ENCODE measurements around the gene APOA4. TPM values are rescaled to one million over a fixed set of nuclear protein-coding genes. Genes with fewer than 3 reads are reported as not detected.

APOA4 gene
- total RNA-seq, 1 donor from 2014 or later = not detected

DNA sequence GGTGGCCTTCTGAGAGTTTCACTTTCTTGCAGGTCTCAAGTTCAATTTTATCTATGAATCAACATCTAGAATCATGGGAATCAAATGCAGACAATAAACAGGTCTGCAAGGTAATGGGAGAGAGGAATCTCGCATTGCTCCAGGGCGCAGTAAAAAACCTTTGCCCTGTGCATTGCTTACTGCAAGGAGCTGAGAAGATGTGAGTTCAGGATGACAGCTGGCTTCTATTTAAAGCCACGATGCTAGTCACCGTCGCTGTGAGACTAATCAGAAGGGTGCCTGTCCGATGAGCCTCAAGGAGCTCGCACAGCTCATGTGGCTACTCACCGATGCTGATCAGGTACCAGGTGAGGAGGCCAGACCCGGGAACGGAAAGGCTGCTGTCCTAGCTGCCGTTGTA, 44.5 kb upstream of the APOA4 start:
- H3K36me3 ChIP-seq = peaks cover 84% of the 10 kb centered on the region

DNA sequence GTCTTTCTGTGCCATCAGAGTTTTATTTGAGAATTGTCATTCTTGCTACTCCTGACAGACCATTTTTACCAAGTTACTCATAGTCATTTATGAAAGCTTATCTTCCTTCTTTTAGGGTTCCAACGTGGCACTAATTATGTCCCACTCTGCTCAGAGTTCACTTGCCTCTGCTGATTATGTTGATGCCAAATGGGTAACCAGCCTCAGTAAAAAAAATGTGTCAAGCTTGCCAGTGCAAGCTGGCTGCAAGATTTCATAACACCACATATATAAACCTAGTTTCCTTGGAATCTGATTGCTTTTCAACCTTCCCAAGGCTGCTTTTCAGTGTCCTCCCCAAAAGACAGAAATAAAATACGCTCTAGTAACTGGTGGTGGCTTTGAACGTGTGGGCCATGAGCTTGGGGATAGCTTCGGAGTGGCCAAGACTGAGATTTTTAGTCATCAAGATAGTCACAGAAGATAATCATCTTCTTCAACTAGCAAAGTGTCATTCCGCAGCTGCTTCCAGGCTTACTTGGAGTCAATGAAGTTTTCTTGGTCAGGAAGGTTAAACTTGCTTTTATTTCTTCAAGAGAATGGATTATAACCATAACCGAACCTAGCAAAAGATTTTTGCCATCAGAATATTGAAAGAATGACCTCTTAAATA, 43.8 kb upstream of the APOA4 start:
- DNase-seq = no peak
- peaks cover 86% of the 10 kb centered on the region for H3K36me3 ChIP-seq
- intact Hi-C loops (cut with DNase I) = no loop called here
- H3K27ac ChIP-seq = no peak overlapping the region
- no peaks in the 10 kb centered on the region for H3K9me3 ChIP-seq
- no peak for ATAC-seq
- H3K27me3 ChIP-seq = no peaks in the 10 kb centered on the region
- TF ChIP-seq, protein P1, sequence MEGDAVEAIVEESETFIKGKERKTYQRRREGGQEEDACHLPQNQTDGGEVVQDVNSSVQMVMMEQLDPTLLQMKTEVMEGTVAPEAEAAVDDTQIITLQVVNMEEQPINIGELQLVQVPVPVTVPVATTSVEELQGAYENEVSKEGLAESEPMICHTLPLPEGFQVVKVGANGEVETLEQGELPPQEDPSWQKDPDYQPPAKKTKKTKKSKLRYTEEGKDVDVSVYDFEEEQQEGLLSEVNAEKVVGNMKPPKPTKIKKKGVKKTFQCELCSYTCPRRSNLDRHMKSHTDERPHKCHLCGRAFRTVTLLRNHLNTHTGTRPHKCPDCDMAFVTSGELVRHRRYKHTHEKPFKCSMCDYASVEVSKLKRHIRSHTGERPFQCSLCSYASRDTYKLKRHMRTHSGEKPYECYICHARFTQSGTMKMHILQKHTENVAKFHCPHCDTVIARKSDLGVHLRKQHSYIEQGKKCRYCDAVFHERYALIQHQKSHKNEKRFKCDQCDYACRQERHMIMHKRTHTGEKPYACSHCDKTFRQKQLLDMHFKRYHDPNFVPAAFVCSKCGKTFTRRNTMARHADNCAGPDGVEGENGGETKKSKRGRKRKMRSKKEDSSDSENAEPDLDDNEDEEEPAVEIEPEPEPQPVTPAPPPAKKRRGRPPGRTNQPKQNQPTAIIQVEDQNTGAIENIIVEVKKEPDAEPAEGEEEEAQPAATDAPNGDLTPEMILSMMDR (IDR thresholded peaks at IDR 0.05) = no peak
- no peaks in the 10 kb centered on the region for H3K4me1 ChIP-seq
- no peak overlapping the region for H3K4me3 ChIP-seq

More for the DNA sequence above, 44.5 kb upstream of the APOA4 start:
- TF ChIP-seq, protein P1 (IDR thresholded peaks at IDR 0.05) = no peak
- Histone ChIP-seq H3K9me3 (no peaks in the 10 kb centered on the region), H3K27ac (no peak overlapping the region), H3K4me1 (no peaks in the 10 kb centered on the region), H3K4me3 (no peak overlapping the region), H3K27me3 (no peaks in the 10 kb centered on the region)
- ATAC-seq = no peak
- intact Hi-C loops (cut with DNase I) = no loop called here
- no peak for DNase-seq

DNA sequence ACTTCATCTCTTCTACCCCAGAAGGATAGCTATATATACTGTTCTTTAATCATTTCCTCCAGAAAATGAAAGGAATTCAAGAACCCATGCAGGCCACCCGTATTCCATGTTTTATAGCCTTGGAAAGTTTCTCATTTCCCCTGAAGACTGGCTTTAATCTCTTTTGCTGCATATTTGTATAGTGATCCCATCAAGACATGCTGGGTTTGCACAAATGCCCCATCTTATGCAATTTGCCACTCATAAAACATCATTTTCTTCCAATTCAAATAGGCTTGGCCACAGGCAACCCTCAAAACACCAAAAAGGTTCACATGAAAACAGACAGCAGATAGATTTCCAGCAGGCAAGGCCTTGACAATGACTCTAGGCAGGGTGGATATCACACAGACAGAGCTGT, 42.6 kb upstream of the APOA4 start:
- Histone ChIP-seq H3K27me3 (no peaks in the 10 kb centered on the region), H3K4me3 (no peak overlapping the region), H3K36me3 (peaks cover 94% of the 10 kb centered on the region), H3K4me1 (no peaks in the 10 kb centered on the region), H3K27ac (no peak overlapping the region), H3K9me3 (no peaks in the 10 kb centered on the region)
- intact Hi-C loops (cut with DNase I) = no loop called here
- ATAC-seq (no peak), DNase-seq (no peak)
- TF ChIP-seq, protein P1 (IDR thresholded peaks at IDR 0.05) = no peak

DNA sequence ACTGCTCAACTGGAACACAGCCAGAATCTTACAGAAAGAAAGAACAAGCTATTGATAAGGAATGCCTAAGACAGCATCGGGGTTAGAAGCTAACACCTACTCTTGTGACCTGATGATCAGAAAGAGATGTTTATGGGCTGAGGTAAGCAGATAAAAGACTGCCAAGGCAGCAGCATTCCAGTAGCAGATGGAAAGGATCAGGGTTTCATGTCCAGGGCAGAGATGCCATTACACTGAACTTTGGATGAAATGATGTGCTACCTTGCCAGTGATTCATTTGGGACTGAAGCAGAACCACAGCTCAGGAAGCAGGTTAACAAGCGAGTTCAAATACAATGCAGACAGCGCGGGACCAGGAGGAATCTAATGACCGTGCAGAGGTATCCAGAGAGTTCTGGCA, 41.4 kb upstream of the APOA4 start:
- Histone ChIP-seq H3K4me1 (no peaks in the 10 kb centered on the region), H3K9me3 (no peaks in the 10 kb centered on the region), H3K27me3 (no peaks in the 10 kb centered on the region), H3K4me3 (no peak overlapping the region), H3K36me3 (peaks cover 89% of the 10 kb centered on the region), H3K27ac (no peak overlapping the region)
- TF ChIP-seq, protein P1 (IDR thresholded peaks at IDR 0.05) = no peak
- intact Hi-C loops (cut with DNase I) = no loop called here
- ATAC-seq = no peak
- no peak for DNase-seq

DNA sequence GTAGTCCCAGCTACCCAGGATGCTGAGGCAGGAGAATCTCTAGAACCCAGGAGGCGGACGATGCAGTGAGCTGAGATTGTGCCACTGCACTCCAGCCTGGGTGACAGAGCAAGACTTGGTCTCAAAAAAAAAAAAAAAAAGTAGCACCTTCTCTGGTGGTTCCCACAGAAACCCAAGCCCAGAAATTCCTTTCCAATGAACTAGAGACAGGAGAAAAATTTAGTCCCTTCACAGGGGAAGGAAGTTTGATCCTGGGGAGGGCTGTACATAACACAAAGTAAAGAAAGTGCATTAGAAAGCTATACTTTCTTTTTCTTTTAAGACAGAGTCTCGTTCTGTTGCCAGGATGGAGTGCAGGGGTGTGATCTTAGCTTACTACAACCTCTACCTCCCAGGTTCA, 39.8 kb upstream of the APOA4 start:
- ATAC-seq (no peak), DNase-seq (no peak)
- Histone ChIP-seq H3K36me3 (peaks cover 89% of the 10 kb centered on the region), H3K4me1 (no peaks in the 10 kb centered on the region), H3K9me3 (no peaks in the 10 kb centered on the region), H3K27ac (no peak overlapping the region), H3K4me3 (no peak overlapping the region), H3K27me3 (no peaks in the 10 kb centered on the region)
- TF ChIP-seq, protein P1 (IDR thresholded peaks at IDR 0.05) = no peak
- intact Hi-C loops (cut with DNase I) = no loop called here

DNA sequence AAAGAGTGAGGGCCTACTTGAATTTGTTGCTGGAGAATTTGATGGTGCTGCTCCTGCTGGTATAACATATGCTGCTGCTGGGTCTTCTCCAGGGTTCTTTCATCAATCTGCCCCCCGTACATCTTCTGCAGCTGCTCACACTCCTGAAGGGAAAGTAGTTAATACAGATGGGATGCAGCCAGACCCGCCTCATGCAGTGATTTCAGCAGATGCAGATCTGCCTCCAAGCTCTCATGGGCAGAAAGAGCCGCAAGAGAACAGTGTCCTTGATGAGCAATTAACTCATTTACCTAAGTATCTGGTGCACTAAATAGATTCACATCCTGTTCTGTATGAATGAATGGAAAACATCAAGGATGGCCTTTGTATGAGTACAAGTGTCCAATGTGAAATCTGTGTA, 39.1 kb upstream of the APOA4 start:
- intact Hi-C loops (cut with DNase I) = no loop called here
- TF ChIP-seq, protein P1 (IDR thresholded peaks at IDR 0.05) = no peak
- Histone ChIP-seq H3K4me1 (no peaks in the 10 kb centered on the region), H3K27ac (no peak overlapping the region), H3K4me3 (no peak overlapping the region), H3K36me3 (peaks cover 89% of the 10 kb centered on the region), H3K9me3 (no peaks in the 10 kb centered on the region), H3K27me3 (no peaks in the 10 kb centered on the region)
- no peak for DNase-seq
- no peak for ATAC-seq

Data from upper lobe of right lung (tissue), 1 donor.